Lower leg skin (tissue), 3 donors: ENCODE data around the gene GREB1L.

ENCODE experiments used
- POLR2A ChIP-seq, 2 donors: fragments of 450-650 bp; IDR thresholded peaks; one replicate each; pipeline ENCODE4 v1.6.1; 2016 to 2017; ENCODE audit warnings: antibody characterized with exemption in 2 of 2, mild to moderate bottlenecking in 1 of 2, moderate library complexity in 1 of 2
- TF ChIP-seq, protein P1 (sequence below), 3 donors: fragments of 450-650 bp; IDR thresholded peaks; one replicate each; pipeline ENCODE4 v1.5.1; 2016; ENCODE audit warnings: antibody characterized with exemption in 3 of 3, mild to moderate bottlenecking in 3 of 3, moderate library complexity in 2 of 3

DNA sequence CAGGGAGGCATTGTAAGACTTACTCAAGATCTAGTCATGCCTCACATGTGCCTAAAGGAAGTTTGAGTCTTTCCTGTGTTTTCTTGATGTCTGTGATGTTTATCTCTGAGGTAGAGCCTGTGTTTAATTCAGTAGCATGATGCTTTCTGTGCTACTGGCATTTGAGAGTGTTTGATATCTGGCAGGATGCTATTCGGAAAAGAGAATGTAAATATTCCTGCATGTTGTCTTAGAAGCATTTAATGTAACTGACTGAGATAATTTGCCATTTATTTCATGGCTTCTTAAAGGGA lies 58.8 kb downstream of the GREB1L start:
- TF ChIP-seq, protein P1, sequence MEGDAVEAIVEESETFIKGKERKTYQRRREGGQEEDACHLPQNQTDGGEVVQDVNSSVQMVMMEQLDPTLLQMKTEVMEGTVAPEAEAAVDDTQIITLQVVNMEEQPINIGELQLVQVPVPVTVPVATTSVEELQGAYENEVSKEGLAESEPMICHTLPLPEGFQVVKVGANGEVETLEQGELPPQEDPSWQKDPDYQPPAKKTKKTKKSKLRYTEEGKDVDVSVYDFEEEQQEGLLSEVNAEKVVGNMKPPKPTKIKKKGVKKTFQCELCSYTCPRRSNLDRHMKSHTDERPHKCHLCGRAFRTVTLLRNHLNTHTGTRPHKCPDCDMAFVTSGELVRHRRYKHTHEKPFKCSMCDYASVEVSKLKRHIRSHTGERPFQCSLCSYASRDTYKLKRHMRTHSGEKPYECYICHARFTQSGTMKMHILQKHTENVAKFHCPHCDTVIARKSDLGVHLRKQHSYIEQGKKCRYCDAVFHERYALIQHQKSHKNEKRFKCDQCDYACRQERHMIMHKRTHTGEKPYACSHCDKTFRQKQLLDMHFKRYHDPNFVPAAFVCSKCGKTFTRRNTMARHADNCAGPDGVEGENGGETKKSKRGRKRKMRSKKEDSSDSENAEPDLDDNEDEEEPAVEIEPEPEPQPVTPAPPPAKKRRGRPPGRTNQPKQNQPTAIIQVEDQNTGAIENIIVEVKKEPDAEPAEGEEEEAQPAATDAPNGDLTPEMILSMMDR (IDR thresholded peaks at IDR 0.05) = no peak
- TF ChIP-seq POLR2A (IDR thresholded peaks at IDR 0.05) = no peak
